IPS-18c (cell line): ENCODE measurements around the gene PCTP.

Experiments used
- H3K4me3 ChIP-seq: 2 replicates; pipeline ENCODE4 v1.7.0; 2013; ENCODE audit warnings: low read depth, mild to moderate bottlenecking, low read length, moderate library complexity; ENCODE audit not compliant: insufficient read depth
- H3K9me3 ChIP-seq: one replicate; pipeline ENCODE4 v1.6.1; 2013; ENCODE audit warnings: mild to moderate bottlenecking, low read length, moderate library complexity; ENCODE audit not compliant: control insufficient read depth, insufficient read depth

The PCTP gene

GRCh38 chr17:55769625-55770000, 18.8 kb downstream of the PCTP start:
- H3K9me3 ChIP-seq: peaks cover 2% of the 10 kb centered on the region
- H3K4me3 ChIP-seq: no peak overlapping the region

- Histone ChIP-seq H3K4me3 (no peak overlapping the region), H3K9me3 (peaks cover 2% of the 10 kb centered on the region)
Observed at GRCh38 chr17:55770196-55770870, 19.5 kb downstream of the PCTP start.

GRCh38 chr17:55772086-55772485, 21.2 kb downstream of the PCTP start:
- H3K4me3 ChIP-seq: no peak overlapping the region
- peaks cover 2% of the 10 kb centered on the region for H3K9me3 ChIP-seq

GRCh38 chr17:55773671-55774070, 22.8 kb downstream of the PCTP start:
- Histone ChIP-seq H3K9me3 (peaks cover 2% of the 10 kb centered on the region), H3K4me3 (no peak overlapping the region)

- H3K4me3 ChIP-seq: no peak overlapping the region
- peaks cover 2% of the 10 kb centered on the region for H3K9me3 ChIP-seq
Observed at GRCh38 chr17:55774846-55775271, 24.0 kb downstream of the PCTP start.

- Histone ChIP-seq H3K9me3 (peaks cover 2% of the 10 kb centered on the region), H3K4me3 (no peak overlapping the region)
Observed at GRCh38 chr17:55776271-55776670, 25.4 kb downstream of the PCTP start.

DNA sequence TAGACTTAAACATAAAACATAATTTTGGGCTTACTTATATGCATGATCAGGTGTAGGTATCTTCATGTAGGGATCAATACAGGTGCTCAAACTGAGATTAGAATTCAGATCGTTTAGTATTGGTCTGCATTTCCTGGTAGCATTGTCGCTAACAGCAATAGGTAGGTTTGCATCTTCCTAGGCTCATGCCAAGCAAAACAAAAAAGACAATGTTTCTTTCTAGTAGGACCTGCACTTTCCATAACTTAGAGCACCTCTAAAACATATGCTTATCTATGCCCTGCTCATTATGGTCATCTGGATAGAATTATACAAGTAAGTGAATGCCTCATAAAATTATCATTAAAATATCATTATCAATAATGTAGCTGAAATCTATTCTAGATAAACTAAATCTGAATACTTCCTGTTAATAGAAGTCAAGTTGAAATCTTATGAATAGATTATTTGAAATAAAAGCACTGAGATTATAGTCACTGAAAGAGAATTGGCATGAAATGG, 26.7 kb downstream of the PCTP start:
- Histone ChIP-seq H3K9me3 (no peaks in the 10 kb centered on the region), H3K4me3 (no peak overlapping the region)

DNA sequence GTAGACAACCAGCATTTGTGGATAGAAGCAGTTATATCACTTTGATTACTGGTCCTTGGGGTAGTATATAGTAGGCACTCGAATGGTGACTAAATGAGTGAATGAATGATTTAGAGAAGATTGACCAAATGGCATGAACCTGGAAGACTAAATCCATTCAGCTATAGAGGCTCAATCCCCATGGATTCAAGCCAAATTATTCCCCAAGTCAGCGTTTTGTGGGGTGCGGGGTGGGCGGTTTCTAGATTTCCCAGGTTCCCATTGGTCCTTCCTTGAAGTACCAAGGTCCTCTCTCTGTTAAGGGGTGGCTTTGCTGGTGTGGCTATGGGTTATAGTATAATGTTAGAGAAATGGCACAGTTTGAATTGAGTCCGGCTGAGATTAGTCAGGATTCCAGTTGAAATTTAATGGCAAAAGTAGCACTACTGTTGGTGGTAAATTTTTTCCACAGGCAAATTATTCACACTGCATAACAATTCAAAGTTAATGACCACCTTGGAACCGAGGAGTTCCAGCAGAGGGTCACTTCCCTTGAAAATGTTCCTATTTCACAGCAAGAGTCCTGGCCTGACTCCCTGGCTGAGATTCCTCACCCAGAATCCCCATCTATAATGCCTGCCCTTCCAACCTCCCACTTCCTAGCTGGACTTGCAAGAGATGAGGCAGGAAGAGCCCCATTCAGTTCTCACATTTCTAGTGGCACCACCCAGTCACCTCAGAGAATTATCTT, 27.7 kb downstream of the PCTP start:
- Histone ChIP-seq H3K4me3 (no peak overlapping the region), H3K9me3 (no peaks in the 10 kb centered on the region)

DNA sequence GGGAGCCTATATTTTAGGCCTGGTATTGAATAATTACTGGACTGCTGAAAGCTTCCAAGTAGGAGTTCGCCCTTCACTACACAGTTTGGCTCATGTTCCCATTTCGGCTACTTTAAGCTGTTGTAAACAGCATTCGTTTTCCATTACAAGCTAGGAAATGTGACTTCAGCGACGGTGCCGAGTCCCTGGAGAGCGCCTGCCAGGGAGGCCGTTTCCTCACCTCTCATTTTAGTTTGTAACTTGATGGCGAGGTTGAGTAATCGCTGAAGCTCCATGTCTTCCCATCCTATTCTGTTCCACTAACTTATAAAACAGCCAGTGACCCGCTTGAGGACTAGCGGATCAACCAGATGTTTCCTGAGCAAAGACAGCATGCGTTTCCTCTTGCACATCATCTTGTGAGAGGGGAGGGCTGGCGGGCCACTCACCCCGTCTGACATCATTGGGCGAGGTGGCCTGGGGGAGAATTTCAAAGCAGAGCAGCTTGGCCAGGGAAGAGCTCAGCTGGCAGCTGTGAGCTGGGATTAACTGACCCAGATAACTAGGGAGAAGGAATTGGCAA, 32.9 kb downstream of the PCTP start:
- Histone ChIP-seq H3K4me3 (no peak overlapping the region), H3K9me3 (no peaks in the 10 kb centered on the region)

DNA sequence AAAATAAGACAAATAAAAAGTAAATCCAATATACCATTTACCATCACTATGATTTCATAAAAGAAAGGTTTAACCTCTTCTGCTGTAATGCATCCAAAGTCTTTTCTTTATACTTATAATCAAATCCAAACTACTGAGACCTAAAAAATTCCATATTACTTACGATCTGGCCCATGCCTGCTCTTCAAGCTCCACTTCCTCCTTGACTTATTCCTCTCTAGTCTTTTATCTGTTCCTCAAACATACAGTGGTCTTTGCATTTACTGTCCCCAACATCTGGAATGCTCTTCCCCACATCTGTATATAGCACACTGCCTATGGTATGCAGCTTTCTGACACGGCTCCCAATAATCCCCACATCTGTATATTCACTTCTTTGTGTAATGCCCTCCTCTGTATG, 33.8 kb downstream of the PCTP start:
- H3K4me3 ChIP-seq: no peak overlapping the region
- H3K9me3 ChIP-seq: no peaks in the 10 kb centered on the region

- no peaks in the 10 kb centered on the region for H3K9me3 ChIP-seq
- no peak overlapping the region for H3K4me3 ChIP-seq
Observed at GRCh38 chr17:55785181-55785580, 34.3 kb downstream of the PCTP start.

DNA sequence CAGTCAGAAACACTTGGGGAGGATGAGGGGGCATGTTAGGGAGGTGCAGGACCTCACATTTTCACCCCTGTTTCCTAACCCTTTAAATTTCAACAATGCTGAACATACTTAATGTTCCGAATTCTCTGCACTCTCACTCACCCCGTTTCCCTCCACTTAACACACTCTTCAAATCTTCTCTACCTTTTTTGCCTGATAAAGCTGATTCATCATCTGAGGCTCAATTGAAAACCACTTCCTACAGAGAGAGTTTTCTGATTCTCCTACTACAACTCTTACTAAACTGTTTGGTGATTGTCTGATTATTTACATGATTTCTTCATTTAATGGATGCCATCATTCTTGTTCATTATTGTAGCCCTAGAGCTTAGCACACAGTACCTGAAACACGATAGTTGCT, 42.4 kb downstream of the PCTP start:
- Histone ChIP-seq H3K9me3 (no peaks in the 10 kb centered on the region), H3K4me3 (no peak overlapping the region)

- no peaks in the 10 kb centered on the region for H3K9me3 ChIP-seq
- H3K4me3 ChIP-seq: no peak overlapping the region
Observed at GRCh38 chr17:55794725-55795482, 44.1 kb downstream of the PCTP start.

DNA sequence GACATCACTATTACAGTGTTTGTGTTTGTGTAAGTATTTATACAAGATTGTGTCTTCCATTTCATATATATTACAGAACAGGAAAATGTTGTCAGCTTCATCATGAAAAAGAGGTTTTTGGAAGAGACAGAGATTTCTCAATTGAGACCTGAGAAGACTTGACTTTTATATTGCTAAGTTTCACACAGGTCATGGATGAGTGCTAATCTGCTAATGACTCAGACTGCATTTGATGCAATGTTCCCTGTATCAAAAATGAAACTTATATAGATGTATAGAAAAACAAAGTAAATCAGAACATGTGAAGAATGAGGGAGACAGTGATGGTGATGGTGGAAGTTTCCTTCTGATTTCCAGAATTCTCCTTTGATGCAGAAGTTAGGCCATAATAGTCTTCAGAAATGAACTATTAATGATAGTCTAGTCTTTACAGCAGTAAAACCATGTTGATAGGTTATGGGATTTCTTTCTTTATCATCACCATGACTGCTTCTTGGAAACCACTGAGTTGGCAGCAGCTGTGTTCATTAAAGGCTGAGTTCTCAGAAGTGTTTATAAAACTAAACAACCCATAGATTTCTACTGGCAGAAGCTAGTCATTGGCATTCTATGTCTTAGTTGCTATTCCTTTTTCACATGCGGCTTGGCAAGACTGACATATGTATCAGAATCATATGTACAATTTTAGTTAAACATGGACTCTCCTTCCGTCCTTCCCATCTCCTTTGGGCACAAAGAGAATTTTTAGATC, 56.1 kb downstream of the PCTP start:
- no peak overlapping the region for H3K4me3 ChIP-seq
- H3K9me3 ChIP-seq: no peaks in the 10 kb centered on the region

- H3K9me3 ChIP-seq: no peaks in the 10 kb centered on the region
- H3K4me3 ChIP-seq: no peak overlapping the region
Observed at GRCh38 chr17:55811536-55811935, 60.7 kb downstream of the PCTP start.

DNA sequence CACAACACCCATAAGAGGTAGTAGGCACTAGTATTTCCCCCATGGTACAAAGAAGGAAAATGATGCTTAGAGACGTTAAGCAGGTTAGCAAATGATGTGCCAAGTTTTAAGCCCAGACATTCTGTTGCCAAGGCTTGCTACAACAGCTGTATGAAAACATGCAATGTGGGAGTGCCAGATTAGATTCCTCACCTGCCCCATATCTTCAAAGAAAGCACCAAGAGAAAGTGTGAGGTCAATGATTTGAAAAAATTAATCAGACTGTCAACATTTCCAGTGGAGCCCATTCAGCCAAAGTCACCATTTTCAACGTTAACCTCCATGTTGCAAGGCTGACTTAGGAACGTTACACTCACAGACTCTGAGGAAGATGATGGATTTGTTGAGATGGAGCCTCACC, 61.5 kb downstream of the PCTP start:
- no peak overlapping the region for H3K4me3 ChIP-seq
- H3K9me3 ChIP-seq: no peaks in the 10 kb centered on the region

GRCh38 chr17:55813944-55814343, 63.1 kb downstream of the PCTP start:
- no peaks in the 10 kb centered on the region for H3K9me3 ChIP-seq
- H3K4me3 ChIP-seq: no peak overlapping the region
